HG02884 (cell line): ENCODE results near the gene SEM1.
"Not testable (repeated sequence)": the region's sequence is repeated elsewhere in the genome, so short reads cannot be mapped to it uniquely, and the experiment has no call there.

Source experiments
- ATAC-seq: cut with Tn5 transposase; IDR thresholded peaks from one replicate; pipeline ENCODE4 v1.9.1; 2021; ENCODE audit warnings: mild to moderate bottlenecking, moderate library complexity; ENCODE audit not compliant: unreplicated experiment

Gene SEM1

DNA sequence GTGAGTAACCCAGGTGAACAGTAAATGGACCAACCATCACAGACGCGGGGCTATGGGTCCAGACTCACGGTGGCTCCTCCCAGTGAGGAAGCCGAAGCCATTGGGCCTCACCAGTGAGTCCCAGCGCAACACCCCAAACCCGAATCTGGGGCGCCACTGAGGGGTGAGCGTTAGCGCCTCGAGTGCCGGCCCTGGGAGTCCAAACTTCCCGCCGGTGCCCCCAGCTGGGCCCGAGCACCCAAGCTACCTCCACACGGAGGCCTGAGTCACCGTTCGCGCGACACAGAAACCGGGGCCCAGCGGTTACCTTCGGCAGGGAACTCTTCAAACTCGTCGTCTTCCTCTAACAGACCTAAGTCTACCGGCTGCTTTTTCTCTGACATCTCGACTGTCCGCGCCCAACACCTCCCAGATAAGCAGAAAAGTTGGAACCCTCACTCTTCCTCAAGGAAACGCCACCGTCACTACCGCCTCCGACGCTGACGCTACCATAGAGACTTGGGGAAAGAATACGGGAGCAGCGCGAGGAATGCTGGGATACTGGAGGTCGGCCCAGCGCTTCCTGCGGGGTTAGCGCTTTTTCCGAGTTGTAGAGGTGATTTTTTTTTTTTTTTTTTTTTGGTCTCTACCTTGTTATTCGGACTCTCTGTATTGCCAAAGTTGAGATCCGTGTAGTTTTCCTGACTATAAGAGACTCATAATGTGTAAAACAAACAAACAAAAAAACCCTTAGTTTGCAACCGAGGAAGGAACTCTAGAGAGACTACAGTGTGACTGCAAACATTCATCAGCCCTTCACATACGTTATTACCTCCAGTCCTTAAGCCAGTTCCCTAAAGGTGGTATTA, at the start of gene SEM1:
TSS of gene SEM1 (minus strand) at position 466 of the 848 bp plus-strand sequence. CDS start at position 383, 83 bp downstream.
- peak; percentile 88 for ATAC-seq

DNA sequence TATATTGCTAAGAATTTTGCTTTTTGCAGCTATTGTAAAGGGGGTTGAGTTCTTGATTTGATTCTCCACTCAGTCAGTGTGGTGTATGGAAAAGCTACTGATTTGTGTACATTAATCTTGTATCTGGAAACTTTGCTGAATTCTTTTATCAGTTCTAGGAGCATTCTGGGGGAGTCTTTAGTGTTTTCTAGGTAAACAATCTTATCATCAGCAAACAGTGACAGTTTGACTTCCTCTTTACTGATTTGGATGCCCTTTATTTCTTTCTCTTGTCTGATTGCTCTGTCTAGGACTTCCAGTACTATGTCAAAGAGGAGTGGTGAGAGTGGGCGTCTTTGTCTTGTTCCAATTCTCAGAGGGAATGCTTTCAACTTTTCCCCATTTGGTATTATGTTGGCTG, 48.2 kb upstream of the SEM1 start:
- not testable (repeated sequence) for ATAC-seq

DNA sequence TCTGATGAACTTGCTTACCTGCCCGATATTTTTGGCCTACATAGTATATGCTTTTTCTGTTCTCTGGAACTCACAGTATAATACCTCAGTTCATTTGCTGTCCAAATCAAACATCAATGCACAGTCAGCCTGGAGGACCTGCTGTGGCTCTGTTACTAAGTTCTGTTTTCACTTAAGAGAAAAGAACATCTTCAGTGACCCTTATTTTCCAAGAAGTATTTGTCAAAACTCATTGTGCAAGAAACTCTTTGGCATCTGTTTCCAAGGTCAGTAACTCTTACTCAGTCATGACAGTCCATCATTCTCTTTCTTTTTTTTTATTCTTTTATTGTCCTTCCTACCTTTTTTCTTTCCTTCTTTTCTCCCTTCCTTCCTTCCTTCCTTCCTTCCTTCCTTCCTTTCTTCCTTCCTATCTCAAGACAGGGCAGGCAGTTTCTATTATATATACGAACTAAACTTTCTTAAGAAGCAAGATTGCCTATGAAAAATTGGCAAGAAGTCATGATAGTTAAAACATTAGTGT, 37.8 kb upstream of the SEM1 start:
- ATAC-seq: no peak

DNA sequence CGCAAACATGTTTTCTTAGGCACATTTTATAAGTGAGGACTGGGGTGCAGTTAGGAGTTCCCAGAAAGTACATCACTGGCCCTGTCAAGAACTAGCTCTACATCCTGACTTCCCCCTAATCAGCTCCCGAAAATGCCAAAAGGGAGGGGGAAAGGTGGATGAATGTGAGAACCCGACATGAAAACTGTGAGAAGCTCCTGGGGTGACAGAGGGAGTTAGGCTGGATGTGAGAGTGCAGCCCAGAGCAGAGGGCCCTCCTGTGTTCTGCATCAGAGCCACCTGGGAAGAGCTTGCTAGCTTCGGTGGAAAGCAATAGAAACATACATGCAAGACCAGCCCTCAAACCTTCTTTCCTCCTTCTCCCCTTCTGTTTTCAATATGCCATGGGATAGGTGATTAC, 30.5 kb upstream of the SEM1 start:
- ATAC-seq: no peak

DNA sequence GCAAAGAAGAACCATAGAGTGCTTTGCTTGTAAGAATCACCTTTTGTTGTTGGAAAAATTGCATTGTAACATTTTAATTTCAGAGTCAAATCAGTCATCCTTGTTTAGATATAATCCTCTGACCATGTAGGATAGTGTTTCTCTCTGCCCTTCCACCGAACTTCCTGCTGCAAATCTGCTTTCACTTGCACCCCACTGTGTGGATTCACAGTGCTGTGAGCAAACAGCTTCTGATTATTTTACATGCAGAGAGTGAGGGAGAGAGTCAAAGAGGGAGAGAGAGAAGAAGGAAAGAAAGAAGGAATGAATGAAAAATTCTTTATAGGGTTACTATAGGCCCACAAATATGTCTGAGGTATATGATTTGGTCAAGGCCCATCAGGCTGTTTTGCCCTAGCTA, 30.0 kb upstream of the SEM1 start:
- no peak for ATAC-seq

DNA sequence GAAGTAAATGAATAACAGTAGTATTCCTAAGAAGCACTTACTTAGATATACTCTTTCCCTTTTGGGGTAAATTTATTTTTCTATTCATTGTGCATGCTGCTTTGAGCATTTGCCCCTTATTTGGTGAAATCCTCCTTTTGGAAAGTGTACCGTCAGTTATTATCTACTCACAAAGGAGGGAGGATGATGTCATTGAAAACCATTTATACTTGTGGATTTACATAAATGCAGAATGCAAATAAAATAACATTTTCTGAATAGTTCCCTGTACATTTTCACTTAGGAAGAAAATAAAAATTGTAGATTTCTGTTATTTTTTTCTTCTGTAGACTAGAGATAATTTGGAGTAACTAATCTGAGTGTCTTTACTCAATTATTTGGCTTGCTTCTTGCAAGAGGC, 29.5 kb upstream of the SEM1 start:
- ATAC-seq: no peak

DNA sequence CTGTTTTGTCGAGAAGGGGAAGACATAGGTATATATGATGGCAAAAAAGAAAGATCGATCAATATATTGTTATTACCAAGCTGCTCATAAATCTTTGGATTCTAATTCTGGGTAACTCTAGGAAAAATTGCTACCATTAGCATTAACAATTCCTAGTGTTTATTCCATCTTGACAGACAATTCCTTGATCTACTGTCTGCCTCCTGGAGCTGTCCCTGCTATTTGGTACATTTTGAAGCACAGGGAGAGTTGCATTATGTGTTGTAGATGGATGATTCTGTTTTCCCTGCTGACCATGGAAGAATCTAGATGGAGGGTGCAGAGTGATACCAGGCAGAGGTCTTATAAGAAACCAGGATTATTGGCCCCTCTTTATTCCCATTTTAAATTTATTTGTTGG, 29.1 kb upstream of the SEM1 start:
- no peak for ATAC-seq

DNA sequence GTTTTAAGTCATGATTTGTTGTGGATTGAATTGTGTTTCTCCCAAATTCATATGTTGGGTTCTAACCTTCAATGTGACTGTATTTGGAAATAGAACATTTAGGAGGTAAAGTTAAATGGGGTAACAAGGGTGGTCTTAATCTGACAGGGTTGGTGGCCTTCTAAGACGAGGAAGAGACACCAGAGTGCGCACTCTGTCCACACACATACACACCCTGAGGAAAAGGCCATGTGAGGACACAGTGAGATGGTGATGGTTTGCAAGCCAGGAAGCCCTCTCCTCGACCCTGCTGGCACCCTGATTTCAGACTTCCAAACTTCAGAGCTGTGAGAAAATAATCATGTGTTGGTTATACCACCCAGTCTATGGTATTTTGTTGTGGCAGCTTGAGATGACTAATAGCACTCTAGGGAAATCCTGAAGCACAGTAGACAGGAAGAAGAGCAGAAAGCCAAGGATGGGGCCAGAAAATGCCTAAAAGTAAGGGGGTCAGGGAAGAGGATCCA, 28.0 kb upstream of the SEM1 start:
- ATAC-seq: no peak

DNA sequence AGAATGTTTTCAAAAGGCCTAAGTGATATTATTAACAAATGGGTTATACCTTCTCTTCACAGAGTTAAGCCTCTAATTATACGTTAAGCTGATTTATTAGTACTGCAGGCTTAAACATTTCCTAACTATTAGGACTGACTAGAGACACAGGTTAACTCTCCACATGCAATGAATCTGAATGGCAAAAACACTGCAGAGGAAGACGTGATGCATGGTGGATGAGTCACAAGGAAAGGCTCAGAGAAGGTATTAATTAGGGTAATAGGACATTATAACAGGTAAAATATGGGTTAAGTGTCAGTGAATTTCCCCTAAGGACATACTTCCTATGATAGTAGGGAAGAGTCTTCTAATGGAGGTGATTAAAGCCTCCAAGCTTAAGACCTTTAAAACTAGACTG, 24.7 kb upstream of the SEM1 start:
- no peak for ATAC-seq

DNA sequence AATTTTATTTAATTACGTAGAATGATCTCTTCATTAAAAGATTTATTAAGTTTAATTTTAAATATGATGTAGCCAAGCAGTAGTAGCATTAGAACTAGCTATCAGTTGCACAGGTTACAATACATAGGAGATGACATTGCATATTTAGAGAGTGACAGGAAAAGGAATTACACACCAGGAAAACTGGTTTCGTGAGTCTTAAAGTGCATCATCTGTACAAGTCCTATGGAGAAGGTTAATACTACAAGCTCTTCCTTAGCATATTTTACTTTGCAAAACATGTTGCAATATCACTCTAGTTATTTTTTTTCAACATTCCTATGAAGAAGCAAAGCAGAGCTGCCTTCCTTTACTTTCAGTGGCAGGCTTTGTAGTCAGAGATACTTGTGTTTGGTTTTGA, 20.2 kb upstream of the SEM1 start:
- ATAC-seq: no peak

DNA sequence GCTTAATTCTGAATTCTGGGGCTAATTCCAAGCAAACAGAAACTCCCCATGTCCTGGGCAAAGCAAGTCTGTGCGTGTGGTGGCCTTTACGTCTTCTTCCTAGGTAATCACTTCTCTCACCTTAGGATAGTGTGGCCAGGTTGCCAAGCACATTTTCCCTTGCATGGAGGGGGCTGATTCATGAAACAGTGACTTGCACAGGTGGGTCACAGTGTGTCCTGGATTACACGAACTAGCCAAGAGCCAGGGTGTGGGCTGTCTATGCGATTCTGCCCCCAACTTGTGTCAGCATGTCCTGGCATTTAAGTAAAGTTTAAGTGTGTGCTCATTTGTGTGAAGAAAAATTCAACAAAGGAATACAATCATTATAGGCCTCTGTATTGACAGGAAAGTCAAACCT, 18.5 kb upstream of the SEM1 start:
- no peak for ATAC-seq

DNA sequence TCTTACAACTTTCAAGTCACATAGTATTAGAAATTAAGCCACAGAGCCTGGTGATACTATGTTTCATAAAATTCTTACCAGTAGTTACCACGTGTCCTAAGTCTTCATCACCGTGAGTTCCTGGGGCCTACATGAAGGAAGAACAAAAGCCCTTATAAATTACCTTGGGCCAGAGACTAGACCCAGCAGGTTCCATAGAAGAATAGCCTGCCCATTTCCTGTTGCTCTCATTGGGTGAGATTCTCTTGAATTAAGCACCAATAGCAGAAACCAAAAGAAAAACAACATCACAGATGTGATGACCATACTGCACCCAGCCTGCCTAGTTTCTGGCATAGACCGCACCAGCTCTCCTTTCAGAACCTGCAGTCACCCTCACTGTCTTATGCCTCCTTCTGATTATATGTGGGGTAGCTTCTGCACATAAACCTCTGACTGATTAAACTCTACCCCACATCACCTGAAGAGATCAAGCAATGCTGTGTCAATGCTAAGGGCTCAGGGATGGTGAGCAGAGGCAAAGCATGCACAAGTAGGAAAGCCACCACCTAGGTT, 18.0 kb upstream of the SEM1 start:
- no peak for ATAC-seq

DNA sequence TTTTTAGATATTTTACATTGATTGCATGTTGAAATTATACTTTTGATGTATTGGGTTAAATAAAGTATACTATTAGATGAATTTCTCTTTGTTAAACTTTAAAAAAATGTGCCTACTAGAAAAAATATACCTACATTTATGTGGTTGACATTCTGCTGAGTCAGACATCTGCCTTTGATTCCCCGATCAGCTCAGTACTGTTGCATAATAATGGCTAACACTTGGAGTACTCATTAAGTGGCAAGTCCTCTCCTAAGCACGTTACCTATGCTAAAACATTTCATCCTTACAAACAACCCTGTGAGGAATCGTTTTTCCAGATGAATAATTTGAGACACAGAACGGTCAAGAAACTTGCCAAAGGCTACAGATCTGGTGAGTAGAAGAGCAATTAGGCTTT, 14.0 kb upstream of the SEM1 start:
- no peak for ATAC-seq

DNA sequence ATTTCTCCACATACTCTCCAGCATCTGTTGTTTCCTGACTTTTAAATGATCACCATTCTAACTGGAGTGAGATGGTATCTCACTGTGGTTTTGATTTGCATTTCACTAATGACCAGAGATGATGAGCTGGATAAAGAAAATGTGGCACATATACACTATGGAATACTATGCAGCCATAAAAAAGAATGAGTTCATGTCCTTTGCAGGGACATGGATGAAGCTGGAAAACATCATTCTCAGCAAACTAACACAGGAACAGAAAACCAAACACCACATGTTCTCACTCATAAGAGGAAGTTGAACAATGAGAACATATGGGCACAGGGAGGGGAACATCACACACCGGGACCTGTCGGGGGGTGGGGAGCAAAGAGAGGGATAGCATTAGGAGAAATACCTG, 13.3 kb upstream of the SEM1 start:
- ATAC-seq: not testable (repeated sequence)

DNA sequence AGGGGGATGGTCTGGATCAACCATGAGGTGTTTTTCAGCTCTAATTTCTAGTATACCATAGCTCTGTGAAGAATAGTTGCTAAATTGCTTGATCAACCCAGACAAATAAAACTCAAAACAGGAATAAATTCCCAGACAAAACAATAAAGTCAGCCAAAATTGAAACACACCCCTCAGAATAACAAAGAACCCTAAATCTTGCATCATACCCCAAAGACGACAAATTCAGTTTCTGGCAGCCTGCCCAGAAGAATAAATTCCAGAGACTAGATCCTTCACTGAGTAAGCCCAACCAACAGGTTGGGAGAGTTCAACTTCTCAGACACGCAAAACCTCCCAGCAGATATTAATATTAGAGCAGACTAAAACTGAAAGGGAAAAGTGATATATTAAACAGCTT, 11.2 kb upstream of the SEM1 start:
- ATAC-seq: no peak

DNA sequence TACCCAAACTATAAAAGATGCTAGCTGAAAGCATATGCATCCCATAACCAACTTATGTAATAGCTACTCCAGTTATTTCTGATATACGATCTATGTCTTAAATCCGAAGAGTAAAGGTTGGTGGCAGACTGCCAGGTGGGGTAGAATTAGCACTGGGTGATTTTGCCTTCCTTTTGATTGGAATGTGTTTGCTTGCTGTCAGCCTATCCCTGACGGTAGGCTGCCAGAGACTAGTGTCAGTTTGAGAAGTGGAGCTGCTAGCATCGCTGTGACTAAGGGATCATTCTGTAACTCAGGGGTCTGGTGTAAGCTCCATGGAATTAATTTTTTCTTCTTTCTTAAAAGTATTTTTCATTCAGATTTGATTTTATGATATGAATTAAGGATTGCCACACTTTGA, 9.5 kb upstream of the SEM1 start:
- ATAC-seq: no peak

DNA sequence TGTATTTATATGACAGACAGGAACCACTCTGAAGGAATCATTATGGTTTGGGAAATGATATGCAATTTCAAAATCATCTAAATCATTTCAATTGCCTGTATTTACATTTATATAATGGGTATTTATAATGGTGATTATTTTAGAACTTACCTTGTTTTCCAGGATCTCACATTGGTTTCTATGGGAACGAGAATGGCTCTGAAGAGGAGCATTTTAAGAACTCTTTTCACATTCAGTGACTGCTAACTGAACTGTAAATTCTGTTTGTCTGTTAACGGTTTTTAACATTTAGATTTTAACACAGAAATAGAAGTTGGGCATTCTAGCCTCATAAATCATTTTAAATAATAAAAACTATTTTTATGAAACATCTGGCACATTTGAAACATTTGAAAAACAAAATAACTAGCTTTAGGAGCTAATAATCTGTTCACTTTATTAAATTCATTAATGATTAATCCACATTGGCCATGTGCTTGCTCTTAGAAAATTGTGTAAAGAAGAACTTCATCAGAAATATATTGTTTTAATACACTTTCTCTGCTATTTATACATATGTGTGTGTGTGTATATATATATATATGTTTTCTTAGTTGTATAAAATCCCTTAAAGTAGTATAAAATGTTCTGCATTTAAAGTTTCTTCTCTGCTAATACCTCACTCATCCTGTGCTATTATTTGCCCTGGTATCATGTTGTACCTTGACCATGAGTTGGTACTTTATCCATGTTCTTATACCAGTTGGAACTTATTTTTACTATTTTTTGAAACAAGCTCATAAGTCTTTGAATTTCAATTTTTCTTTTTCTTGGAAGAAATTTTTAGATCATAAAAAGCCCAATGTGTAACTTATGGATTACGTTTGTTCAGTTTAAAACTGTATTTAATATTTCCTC, 8.7 kb upstream of the SEM1 start:
- no peak for ATAC-seq

DNA sequence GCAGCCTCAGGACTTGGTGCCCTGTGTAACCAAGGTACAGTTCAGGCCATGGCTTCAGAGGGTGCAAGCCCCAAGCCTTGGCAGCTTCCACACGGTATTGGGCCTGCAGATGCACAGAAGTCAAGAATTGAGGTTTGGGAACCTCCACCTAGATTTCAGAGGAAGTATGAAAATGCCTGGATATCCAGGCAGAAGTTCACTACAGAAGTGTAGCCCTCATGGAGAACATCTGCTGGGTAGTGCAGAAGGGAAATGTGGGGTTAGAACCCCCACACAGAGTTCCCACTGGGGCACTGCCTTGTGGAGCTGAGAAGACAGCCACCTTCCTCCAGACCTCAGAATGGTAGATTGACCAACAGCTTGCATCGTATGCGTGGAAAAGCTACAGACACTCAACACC, 3.4 kb upstream of the SEM1 start:
- no peak for ATAC-seq

DNA sequence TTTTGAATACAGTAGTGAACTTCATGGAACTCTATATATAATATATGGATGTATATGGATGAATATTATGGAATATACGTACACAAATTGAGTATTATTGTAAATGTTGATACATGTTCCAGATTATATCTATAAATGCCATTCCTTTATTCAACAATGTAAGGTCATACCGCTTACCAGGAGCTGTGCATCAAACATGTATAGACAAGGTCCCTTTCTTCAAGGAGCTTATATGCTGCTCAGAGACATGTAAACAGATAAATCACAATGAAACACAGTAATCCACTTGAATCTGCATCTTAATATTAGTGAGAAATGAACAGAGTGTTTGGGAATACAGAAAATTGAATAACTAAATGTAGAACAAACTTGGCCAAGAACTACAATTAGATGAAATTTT, 898 bp upstream of the SEM1 start:
- no peak for ATAC-seq

DNA sequence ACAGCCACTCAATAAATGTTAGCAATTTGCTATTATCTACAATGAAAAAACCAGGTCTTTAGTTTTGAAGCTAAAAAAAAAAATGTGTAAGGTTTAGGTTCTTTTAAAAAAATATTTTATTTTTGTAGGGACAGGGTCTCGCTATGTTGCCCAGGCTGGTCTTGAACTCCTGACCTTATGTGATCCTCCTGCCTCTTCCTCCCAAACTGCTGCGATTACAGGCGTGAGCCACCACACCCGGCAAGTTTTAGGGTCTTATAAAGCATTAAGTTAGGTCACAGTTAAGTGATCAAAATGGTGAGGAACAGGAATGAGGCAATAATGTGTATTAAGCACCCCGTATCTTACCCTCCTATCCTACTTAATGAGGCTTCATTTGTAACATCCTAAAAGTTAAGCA, 774 bp downstream of the SEM1 start:
- ATAC-seq: peak; percentile 1
